Measurements from ENCODE around the gene MAML3. TPM values are rescaled to one million over a fixed set of nuclear protein-coding genes. Genes with fewer than 3 reads are reported as not detected.
A peak's percentile ranks its signal among the peaks of the same experiment; 100 is the strongest.

The MAML3 gene
- total and polyA plus RNA-seq, 2 experiments from 2014 or later = 1.7 to 6.5 TPM

DNA sequence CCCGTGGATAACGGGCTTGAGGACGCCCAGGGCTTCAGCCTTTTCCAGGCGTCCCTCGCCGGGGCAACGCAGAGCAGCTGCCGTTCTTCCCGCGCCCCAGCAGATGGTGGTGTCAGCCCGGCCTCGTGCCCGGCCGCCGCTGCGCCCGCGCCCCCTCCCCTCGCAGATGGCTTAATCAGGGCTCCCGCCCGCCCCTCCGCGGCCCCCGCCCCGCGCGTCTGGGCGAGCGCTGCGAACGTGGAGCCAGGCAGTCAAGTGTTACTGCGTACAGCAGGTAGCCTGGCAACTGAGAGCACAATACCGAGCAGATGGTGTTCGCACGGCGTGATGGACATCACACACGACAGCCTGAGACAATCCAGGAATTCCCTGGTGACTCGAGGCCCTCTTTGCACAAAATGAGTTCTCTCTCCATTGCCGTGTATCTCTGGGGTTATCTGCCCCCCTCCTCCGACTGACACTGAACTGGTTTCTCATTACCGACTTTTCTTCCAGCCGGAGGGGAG is 419.1 kb downstream of the MAML3 start:
- Mint-ChIP-seq H3K4me3 (peak overlapping the region; percentile 77), H3K4me1 (peaks cover 27% of the 10 kb centered on the region), H3K27me3 (ENCODE audit: insufficient read depth, low read depth, poor library complexity) (peaks cover 36% of the 10 kb centered on the region), H3K36me3 (ENCODE audit: low read depth) (no peaks in the 10 kb centered on the region), H3K9me3 (no peaks in the 10 kb centered on the region), H3K27ac (no peak overlapping the region)
- TF ChIP-seq, protein P1, sequence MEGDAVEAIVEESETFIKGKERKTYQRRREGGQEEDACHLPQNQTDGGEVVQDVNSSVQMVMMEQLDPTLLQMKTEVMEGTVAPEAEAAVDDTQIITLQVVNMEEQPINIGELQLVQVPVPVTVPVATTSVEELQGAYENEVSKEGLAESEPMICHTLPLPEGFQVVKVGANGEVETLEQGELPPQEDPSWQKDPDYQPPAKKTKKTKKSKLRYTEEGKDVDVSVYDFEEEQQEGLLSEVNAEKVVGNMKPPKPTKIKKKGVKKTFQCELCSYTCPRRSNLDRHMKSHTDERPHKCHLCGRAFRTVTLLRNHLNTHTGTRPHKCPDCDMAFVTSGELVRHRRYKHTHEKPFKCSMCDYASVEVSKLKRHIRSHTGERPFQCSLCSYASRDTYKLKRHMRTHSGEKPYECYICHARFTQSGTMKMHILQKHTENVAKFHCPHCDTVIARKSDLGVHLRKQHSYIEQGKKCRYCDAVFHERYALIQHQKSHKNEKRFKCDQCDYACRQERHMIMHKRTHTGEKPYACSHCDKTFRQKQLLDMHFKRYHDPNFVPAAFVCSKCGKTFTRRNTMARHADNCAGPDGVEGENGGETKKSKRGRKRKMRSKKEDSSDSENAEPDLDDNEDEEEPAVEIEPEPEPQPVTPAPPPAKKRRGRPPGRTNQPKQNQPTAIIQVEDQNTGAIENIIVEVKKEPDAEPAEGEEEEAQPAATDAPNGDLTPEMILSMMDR (conservative IDR thresholded peaks at IDR 0.05; ENCODE audit: low read depth in 2 of 2) = peak; percentile 52 to 87
- no peak for TF ChIP-seq EZH2 (IDR thresholded peaks at IDR 0.05; ENCODE audit: low read depth, unreplicated experiment)
- no peak for TF ChIP-seq CREB1 (CRISPR knock-in tag; IDR thresholded peaks at IDR 0.05; ENCODE audit: low read depth)
- peak overlapping the region; percentile 79 for H3K4me3 ChIP-seq
- no peak overlapping the region for H3K27ac ChIP-seq (ENCODE audit: low read depth)
- no peaks in the 10 kb centered on the region for H3F3A ChIP-seq (replicated peaks; ENCODE audit: low read depth)
- no peaks in the 10 kb centered on the region for H4K20me1 ChIP-seq (replicated peaks; ENCODE audit: insufficient read depth)
- H3K4me1 ChIP-seq (ENCODE audit: insufficient read depth) = peaks cover 33% of the 10 kb centered on the region
- no peaks in the 10 kb centered on the region for H3K36me3 ChIP-seq (ENCODE audit: insufficient read depth)
- H3K9me2 ChIP-seq (ENCODE audit: insufficient read depth) = no peaks in the 10 kb centered on the region
- peak overlapping the region; percentile 90 for H2AFZ ChIP-seq
- DNase-seq (ENCODE audit: low spot score) (peak; percentile 91), ATAC-seq (peak; percentile 84)
- peaks cover 33% of the 10 kb centered on the region for H3K27me3 ChIP-seq (ENCODE audit: insufficient read depth)
- no peaks in the 10 kb centered on the region for H3K79me2 ChIP-seq (replicated peaks; ENCODE audit: insufficient read depth)
- peak overlapping the region; percentile 97 for H3K4me2 ChIP-seq

DNA sequence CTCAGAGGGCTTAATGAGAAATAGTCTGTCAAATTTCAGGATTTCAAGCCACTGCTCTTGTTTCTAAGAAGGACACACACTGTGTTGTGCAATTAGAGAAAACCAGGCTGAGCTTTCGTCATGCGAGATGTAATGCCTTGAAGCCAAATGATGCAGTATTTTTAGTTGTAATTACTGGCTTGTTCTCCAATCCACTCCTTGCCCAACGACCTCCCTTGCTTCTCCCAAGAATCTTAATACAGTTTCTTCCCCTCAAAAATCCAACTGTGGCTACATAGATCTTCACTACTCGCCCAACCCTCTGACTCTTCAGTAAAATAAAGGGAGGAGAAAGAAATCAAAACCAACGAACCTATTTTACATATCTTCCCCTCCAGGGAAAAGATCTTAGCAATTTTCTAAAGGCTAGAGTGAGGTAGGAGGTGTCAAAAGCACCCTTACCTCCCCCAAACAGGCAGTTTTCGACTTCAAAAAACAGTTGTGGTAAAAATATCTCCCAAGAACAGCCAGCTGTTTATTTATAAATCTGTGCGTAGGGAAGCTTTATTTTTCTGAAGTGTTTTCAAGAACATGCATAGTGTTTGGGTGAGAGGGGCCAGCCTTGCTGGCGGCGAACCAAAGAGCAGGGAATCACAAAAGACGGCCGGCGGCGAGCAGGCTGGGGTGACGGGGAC is 419.6 kb downstream of the MAML3 start:
- H4K20me1 ChIP-seq (replicated peaks; ENCODE audit: insufficient read depth) = no peaks in the 10 kb centered on the region
- no peaks in the 10 kb centered on the region for H3K79me2 ChIP-seq (replicated peaks; ENCODE audit: insufficient read depth)
- no peak for TF ChIP-seq POLR2AphosphoS5 (IDR thresholded peaks at IDR 0.05; ENCODE audit: low read depth)
- TF ChIP-seq, protein P2, sequence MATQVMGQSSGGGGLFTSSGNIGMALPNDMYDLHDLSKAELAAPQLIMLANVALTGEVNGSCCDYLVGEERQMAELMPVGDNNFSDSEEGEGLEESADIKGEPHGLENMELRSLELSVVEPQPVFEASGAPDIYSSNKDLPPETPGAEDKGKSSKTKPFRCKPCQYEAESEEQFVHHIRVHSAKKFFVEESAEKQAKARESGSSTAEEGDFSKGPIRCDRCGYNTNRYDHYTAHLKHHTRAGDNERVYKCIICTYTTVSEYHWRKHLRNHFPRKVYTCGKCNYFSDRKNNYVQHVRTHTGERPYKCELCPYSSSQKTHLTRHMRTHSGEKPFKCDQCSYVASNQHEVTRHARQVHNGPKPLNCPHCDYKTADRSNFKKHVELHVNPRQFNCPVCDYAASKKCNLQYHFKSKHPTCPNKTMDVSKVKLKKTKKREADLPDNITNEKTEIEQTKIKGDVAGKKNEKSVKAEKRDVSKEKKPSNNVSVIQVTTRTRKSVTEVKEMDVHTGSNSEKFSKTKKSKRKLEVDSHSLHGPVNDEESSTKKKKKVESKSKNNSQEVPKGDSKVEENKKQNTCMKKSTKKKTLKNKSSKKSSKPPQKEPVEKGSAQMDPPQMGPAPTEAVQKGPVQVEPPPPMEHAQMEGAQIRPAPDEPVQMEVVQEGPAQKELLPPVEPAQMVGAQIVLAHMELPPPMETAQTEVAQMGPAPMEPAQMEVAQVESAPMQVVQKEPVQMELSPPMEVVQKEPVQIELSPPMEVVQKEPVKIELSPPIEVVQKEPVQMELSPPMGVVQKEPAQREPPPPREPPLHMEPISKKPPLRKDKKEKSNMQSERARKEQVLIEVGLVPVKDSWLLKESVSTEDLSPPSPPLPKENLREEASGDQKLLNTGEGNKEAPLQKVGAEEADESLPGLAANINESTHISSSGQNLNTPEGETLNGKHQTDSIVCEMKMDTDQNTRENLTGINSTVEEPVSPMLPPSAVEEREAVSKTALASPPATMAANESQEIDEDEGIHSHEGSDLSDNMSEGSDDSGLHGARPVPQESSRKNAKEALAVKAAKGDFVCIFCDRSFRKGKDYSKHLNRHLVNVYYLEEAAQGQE (IDR thresholded peaks at IDR 0.05; ENCODE audit: unreplicated experiment) = no peak
- TF ChIP-seq, protein P1 (conservative IDR thresholded peaks at IDR 0.05; ENCODE audit: low read depth in 2 of 2) = no peak
- no peak for TF ChIP-seq EZH2 (IDR thresholded peaks at IDR 0.05; ENCODE audit: low read depth, unreplicated experiment)
- TF ChIP-seq ZNF331 (CRISPR knock-in tag; IDR thresholded peaks at IDR 0.05; ENCODE audit: low read depth) = no peak
- no peak for TF ChIP-seq NANOG (IDR thresholded peaks at IDR 0.05; ENCODE audit: borderline replicate concordance)
- no peak for TF ChIP-seq EZH2phosphoT487 (IDR thresholded peaks at IDR 0.05; ENCODE audit: unreplicated experiment)
- H3K4me3 Mint-ChIP-seq = peak overlapping the region; percentile 77
- H3K36me3 ChIP-seq (ENCODE audit: insufficient read depth) = no peaks in the 10 kb centered on the region
- DNase-seq (ENCODE audit: low spot score) = no peak
- peaks cover 33% of the 10 kb centered on the region for H3K27me3 ChIP-seq (ENCODE audit: insufficient read depth)
- H3K4me1 ChIP-seq (ENCODE audit: insufficient read depth) = peaks cover 33% of the 10 kb centered on the region
- peaks cover 36% of the 10 kb centered on the region for H3K27me3 Mint-ChIP-seq (ENCODE audit: insufficient read depth, low read depth, poor library complexity)
- peaks cover 27% of the 10 kb centered on the region for H3K4me1 Mint-ChIP-seq
- H3K9me3 Mint-ChIP-seq = no peaks in the 10 kb centered on the region
- ATAC-seq = no peak
- H3K9me2 ChIP-seq (ENCODE audit: insufficient read depth) = no peaks in the 10 kb centered on the region
- peak overlapping the region; percentile 97 for H3K4me2 ChIP-seq
- H3K4me3 ChIP-seq = peak overlapping the region; percentile 79
- no peaks in the 10 kb centered on the region for H3F3A ChIP-seq (replicated peaks; ENCODE audit: low read depth)
- H3K27ac ChIP-seq (ENCODE audit: low read depth) = no peak overlapping the region
- no peaks in the 10 kb centered on the region for H3K36me3 Mint-ChIP-seq (ENCODE audit: low read depth)
- H2AFZ ChIP-seq = no peak overlapping the region; the same call in none of the 2 replicates
- H3K27ac Mint-ChIP-seq = no peak overlapping the region
